ENCODE data around the gene CD209.

The CD209 gene

GRCh38 chr19:7703332-7703731 lies 44.0 kb downstream of the CD209 start:
- Histone ChIP-seq H3K9ac (ENCODE audit: insufficient read length) (no peak overlapping the region), H3K36me3 (ENCODE audit: insufficient read depth, low read length) (no peaks in the 10 kb centered on the region), H3K9me3 (ENCODE audit: low read depth, low read length) (no peaks in the 10 kb centered on the region), H3K27ac (no peak overlapping the region), H3K4me3 (no peak overlapping the region)
- no peak for DNase-seq (ENCODE audit: low read depth, low spot score)
- TF ChIP-seq FOXP2 (optimal IDR thresholded peaks at IDR 0.05; ENCODE audit: control extremely low read depth, extremely low read length, insufficient read depth) (no peak), POLR2AphosphoS5 (IDR thresholded peaks at IDR 0.05; ENCODE audit: borderline replicate concordance, low read depth, low read length) (no peak)

GRCh38 chr19:7701654-7702457 lies 45.5 kb downstream of the CD209 start, which contains the start of gene FCER2:
FCER2 (minus strand) TSS chr19:7702131; CDS start chr19:7699760, 2,371 bp downstream.
- H3K9ac ChIP-seq (ENCODE audit: insufficient read length): no peak within 1 kb of the TSS
- H3K4me3 ChIP-seq: no peak within 1 kb of the TSS
- H3K9me3 ChIP-seq (ENCODE audit: low read depth, low read length): no peaks in the 10 kb centered on the region
- no peak for DNase-seq (ENCODE audit: low read depth, low spot score)
- H3K36me3 ChIP-seq (ENCODE audit: insufficient read depth, low read length): no peaks in the 10 kb centered on the region
- TF ChIP-seq EZH2 (IDR thresholded peaks at IDR 0.05): no peak
- no peak for TF ChIP-seq POLR2AphosphoS5 (IDR thresholded peaks at IDR 0.05; ENCODE audit: borderline replicate concordance, low read depth, low read length)
- TF ChIP-seq FOXP2 (optimal IDR thresholded peaks at IDR 0.05; ENCODE audit: control extremely low read depth, extremely low read length, insufficient read depth): no peak
- no peak within 1 kb of the TSS for H3K27ac ChIP-seq

- no peaks in the 10 kb centered on the region for H3K9me3 ChIP-seq (ENCODE audit: low read depth, low read length)
- no peaks in the 10 kb centered on the region for H3K36me3 ChIP-seq (ENCODE audit: insufficient read depth, low read length)
- no peak for TF ChIP-seq FOXP2 (optimal IDR thresholded peaks at IDR 0.05; ENCODE audit: control extremely low read depth, extremely low read length, insufficient read depth)
- TF ChIP-seq EZH2 (IDR thresholded peaks at IDR 0.05): no peak
- no peak for TF ChIP-seq POLR2AphosphoS5 (IDR thresholded peaks at IDR 0.05; ENCODE audit: borderline replicate concordance, low read depth, low read length)
- no peak overlapping the region for H3K27ac ChIP-seq
- H3K9ac ChIP-seq (ENCODE audit: insufficient read length): no peak overlapping the region
- no peak overlapping the region for H3K4me3 ChIP-seq
- DNase-seq (ENCODE audit: low read depth, low spot score): no peak
These were observed 46.2 kb downstream of the CD209 start for GRCh38 chr19:7701049-7701653.

GRCh38 chr19:7699417-7700401 lies 47.6 kb downstream of the CD209 start:
- no peak overlapping the region for H3K27ac ChIP-seq
- H3K9ac ChIP-seq (ENCODE audit: insufficient read length): no peak overlapping the region
- TF ChIP-seq EZH2 (IDR thresholded peaks at IDR 0.05): no peak
- no peak for TF ChIP-seq POLR2AphosphoS5 (IDR thresholded peaks at IDR 0.05; ENCODE audit: borderline replicate concordance, low read depth, low read length)
- no peak for TF ChIP-seq FOXP2 (optimal IDR thresholded peaks at IDR 0.05; ENCODE audit: control extremely low read depth, extremely low read length, insufficient read depth)
- no peak for DNase-seq (ENCODE audit: low read depth, low spot score)
- H3K9me3 ChIP-seq (ENCODE audit: low read depth, low read length): no peaks in the 10 kb centered on the region
- H3K36me3 ChIP-seq (ENCODE audit: insufficient read depth, low read length): no peaks in the 10 kb centered on the region
- H3K4me3 ChIP-seq: no peak overlapping the region

DNA sequence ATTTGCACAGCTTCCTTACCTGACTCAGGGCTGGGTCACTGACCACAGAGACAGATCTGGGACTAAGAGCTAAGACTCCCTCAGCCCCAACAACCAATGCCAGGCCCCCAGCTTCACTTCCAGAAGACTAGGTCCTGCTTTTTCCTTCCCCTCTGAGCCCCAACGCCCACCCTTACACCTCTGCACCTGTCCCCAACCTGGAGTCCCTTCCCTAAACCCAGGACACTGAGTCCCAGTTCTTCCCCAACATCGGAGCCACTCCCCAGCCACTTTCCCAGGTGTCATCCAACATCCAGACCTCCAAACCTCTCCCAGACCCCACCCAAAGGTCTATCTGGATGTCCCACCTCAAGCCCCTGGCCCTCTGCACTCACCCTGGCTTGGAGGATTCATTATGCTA lies 48.3 kb downstream of the CD209 start:
- H3K9me3 ChIP-seq (ENCODE audit: low read depth, low read length): no peaks in the 10 kb centered on the region

DNA sequence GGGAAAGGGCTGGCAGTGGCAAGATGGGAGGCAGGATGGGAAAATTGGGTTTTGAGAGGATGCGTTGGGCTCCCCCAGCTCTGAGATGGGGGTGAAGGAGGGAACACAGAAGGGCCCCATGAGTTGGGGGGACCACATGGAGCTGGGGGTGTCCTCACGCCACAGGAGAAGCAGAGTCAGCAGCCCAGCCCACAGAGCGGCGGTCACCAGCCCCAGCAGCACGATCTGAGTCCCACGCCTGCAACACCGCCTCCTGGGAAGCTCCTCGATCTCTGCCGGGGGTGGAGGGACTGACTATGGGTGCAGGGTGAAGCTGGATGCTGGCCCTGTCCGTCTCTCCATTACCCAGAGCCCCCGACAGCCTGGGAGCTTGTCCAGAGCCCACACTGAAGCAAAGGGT lies 48.8 kb downstream of the CD209 start:
- DNase-seq (ENCODE audit: low read depth, low spot score): no peak
- Histone ChIP-seq H3K9ac (ENCODE audit: insufficient read length) (no peak overlapping the region), H3K9me3 (ENCODE audit: low read depth, low read length) (no peaks in the 10 kb centered on the region), H3K27ac (no peak overlapping the region), H3K36me3 (ENCODE audit: insufficient read depth, low read length) (no peaks in the 10 kb centered on the region), H3K4me3 (no peak overlapping the region)
- TF ChIP-seq EZH2 (IDR thresholded peaks at IDR 0.05): no peak
- TF ChIP-seq FOXP2 (optimal IDR thresholded peaks at IDR 0.05; ENCODE audit: control extremely low read depth, extremely low read length, insufficient read depth): no peak
- TF ChIP-seq POLR2AphosphoS5 (IDR thresholded peaks at IDR 0.05; ENCODE audit: borderline replicate concordance, low read depth, low read length): no peak

More for the DNA sequence above, 48.3 kb downstream of the CD209 start:
- no peak for DNase-seq (ENCODE audit: low read depth, low spot score)
- no peak overlapping the region for H3K4me3 ChIP-seq
- no peak overlapping the region for H3K9ac ChIP-seq (ENCODE audit: insufficient read length)
- TF ChIP-seq EZH2 (IDR thresholded peaks at IDR 0.05) (no peak), FOXP2 (optimal IDR thresholded peaks at IDR 0.05; ENCODE audit: control extremely low read depth, extremely low read length, insufficient read depth) (no peak), POLR2AphosphoS5 (IDR thresholded peaks at IDR 0.05; ENCODE audit: borderline replicate concordance, low read depth, low read length) (no peak)
- H3K27ac ChIP-seq: no peak overlapping the region
- H3K36me3 ChIP-seq (ENCODE audit: insufficient read depth, low read length): no peaks in the 10 kb centered on the region

- TF ChIP-seq FOXP2 (optimal IDR thresholded peaks at IDR 0.05; ENCODE audit: control extremely low read depth, extremely low read length, insufficient read depth) (no peak), EZH2 (IDR thresholded peaks at IDR 0.05) (no peak), POLR2AphosphoS5 (IDR thresholded peaks at IDR 0.05; ENCODE audit: borderline replicate concordance, low read depth, low read length) (no peak)
- no peak for DNase-seq (ENCODE audit: low read depth, low spot score)
- Histone ChIP-seq H3K36me3 (ENCODE audit: insufficient read depth, low read length) (no peaks in the 10 kb centered on the region), H3K27ac (no peak overlapping the region), H3K9ac (ENCODE audit: insufficient read length) (no peak overlapping the region), H3K9me3 (ENCODE audit: low read depth, low read length) (no peaks in the 10 kb centered on the region), H3K4me3 (no peak overlapping the region)
These were observed 49.5 kb downstream of the CD209 start for GRCh38 chr19:7697721-7698287.

Measured in SK-N-MC (cell line).